Panc1 (cell line): ENCODE measurements around the gene ATP13A2. TPM values are rescaled to one million over a fixed set of nuclear protein-coding genes. Genes with fewer than 3 reads are reported as not detected.

ENCODE experiments used
- ATAC-seq: fragments of 200-7000 bp; cut with Tn5 transposase; 2 replicates; pipeline ENCODE4 v1.9.1; 2020; ENCODE audit warnings: mild to moderate bottlenecking, moderate library complexity
- BruUV-seq: library from RNA; stranded (reverse); fragments of 400-500 nt; replicated peaks from 2 replicates; lab custom pipeline; 2021; lab: Mats Ljungman, UMichigan
- CTCF ChIA-PET: fragments of 300-600 bp; sonication (Branson Sonifier 250); formaldehyde crosslinking; loops from one replicate; lab custom pipeline; 2022; ENCODE audit warnings: antibody characterized with exemption; lab: Charles Lee
- POLR2A ChIA-PET: fragments of 300-600 bp; sonication (Branson Sonifier 250); formaldehyde crosslinking; loops from one replicate; lab custom pipeline; 2022; ENCODE audit warnings: antibody characterized with exemption; lab: Charles Lee
- DNase-seq: peaks from one replicate; pipeline ENCODE4 v3.0.0-alpha.2; 2010; ENCODE audit warnings: low read depth, low spot score
- H3K27ac ChIP-seq: 2 replicates; pipeline ENCODE4 v1.5.1; 2011; ENCODE audit warnings: mild to moderate bottlenecking, low read length, inconsistent platforms
- H3K27me3 ChIP-seq: fragments of 200-500 bp; sonication (Bioruptor generic); 2 replicates; pipeline ENCODE4 v1.6.0; 2014; ENCODE audit warnings: low read length, inconsistent platforms; ENCODE audit not compliant: control insufficient read depth, insufficient read depth
- H3K36me3 ChIP-seq: fragments of 200-500 bp; sonication (Bioruptor generic); 2 replicates; pipeline ENCODE4 v1.5.1; 2014; ENCODE audit warnings: inconsistent platforms, mild to moderate bottlenecking, low read length, moderate library complexity; ENCODE audit not compliant: control insufficient read depth, insufficient read depth
- H3K4me1 ChIP-seq: 2 replicates; pipeline ENCODE4 v1.5.1; 2011; ENCODE audit warnings: inconsistent platforms, mild to moderate bottlenecking, low read length, moderate library complexity; ENCODE audit not compliant: control insufficient read depth, insufficient read depth
- H3K4me3 ChIP-seq, 2 experiments: 2 replicates each; pipeline ENCODE4 v1.5.1; 2011 to 2012; ENCODE audit warnings: low read depth in 2 of 2, low read length in 2 of 2, mild to moderate bottlenecking in 2 of 2, inconsistent platforms in 1 of 2, moderate library complexity in 1 of 2
- H3K9me3 ChIP-seq: fragments of 200-500 bp; sonication (Bioruptor generic); 2 replicates; pipeline ENCODE4 v1.5.1; 2014; ENCODE audit warnings: low read depth, mild to moderate bottlenecking, inconsistent platforms, low read length, moderate library complexity; ENCODE audit not compliant: control insufficient read depth, insufficient read depth
- CTCF ChIP-seq: fragments of 450-650 bp; IDR thresholded peaks from 2 replicates; pipeline ENCODE4 v1.5.1; 2017; ENCODE audit warnings: mild to moderate bottlenecking
- POLR2AphosphoS5 ChIP-seq: IDR thresholded peaks from 2 replicates; pipeline ENCODE4 v1.6.1; 2012; ENCODE audit warnings: mild to moderate bottlenecking, low read depth, low read length, moderate library complexity
- REST ChIP-seq, 2 experiments: IDR thresholded peaks; 2 replicates each; pipeline ENCODE4 v1.6.1; 2011 to 2012; ENCODE audit warnings: low read depth in 2 of 2, control low read depth in 1 of 2, low read length in 1 of 2, mild to moderate bottlenecking in 1 of 2, moderate library complexity in 1 of 2; ENCODE audit not compliant: insufficient read depth in 1 of 2
- SIN3A ChIP-seq: IDR thresholded peaks from 2 replicates; pipeline ENCODE4 v1.6.1; 2012; ENCODE audit warnings: low read depth, mild to moderate bottlenecking, low read length, moderate library complexity, borderline replicate concordance; ENCODE audit not compliant: insufficient read depth
- TCF7L2 ChIP-seq: IDR thresholded peaks from 2 replicates; pipeline ENCODE4 v1.6.1; 2011; ENCODE audit warnings: mild to moderate bottlenecking, low read depth, low read length, inconsistent platforms
- in situ Hi-C: cut with HindIII; loops from 2 replicates; pipeline ENCODE4 v1.10.0; 2016; ENCODE audit warnings: low sequenced_read_pairs, low pct_unique_long_range_greater_than_20kb
- intact Hi-C: fragments of 100-400 bp; cut with micrococcal nuclease; formaldehyde crosslinking; loops from one replicate; pipeline ENCODE4 v1.10.0; 2022; ENCODE audit not compliant: unreplicated experiment
- total RNA-seq: library from RNA; stranded (reverse); gene quantifications from one replicate; pipeline ENCODE4 v1.2.1, GENCODE V29; 2021; ENCODE audit not compliant: unreplicated experiment

Gene ATP13A2
- total RNA-seq, 1 experiment from 2014 or later: 49.9 TPM

DNA sequence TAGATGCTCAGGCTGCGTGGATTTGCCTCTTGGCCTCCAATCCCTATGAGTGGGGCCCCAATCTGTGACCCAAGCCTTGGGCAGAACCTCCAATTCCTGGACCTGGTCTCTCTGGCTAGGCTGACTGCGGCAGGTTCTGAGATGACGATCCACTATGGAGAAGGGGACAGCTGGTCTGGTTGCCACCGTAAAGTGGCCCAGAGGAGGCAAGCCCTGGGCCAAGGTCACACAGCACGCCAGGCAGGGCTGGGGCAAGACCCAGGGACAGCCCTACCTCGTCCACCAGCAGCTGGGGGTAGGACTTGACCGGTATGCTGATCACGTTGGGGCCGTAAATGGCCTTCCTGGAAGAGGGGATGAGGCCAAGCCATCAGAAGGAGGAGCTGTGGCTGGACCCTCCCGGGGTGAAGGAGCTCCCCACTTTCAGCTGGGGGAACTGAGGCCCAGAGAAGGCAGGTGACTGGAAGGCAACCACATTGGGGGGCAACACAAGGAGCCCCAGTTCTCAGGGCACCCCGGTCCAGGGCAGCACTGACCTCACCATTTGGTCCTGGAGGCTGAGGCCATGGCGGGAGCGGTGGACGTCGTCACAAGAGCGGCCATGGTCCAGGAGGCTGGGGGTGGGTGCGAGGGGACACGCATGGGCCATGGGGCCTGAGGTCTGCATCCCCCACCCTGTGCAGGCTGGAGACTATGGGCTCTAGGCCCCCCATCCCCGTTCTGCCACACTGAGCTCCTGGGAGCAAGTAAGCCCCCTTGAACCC lies 9.8 kb downstream of the ATP13A2 start:
- Histone ChIP-seq H3K27ac (no peak overlapping the region), H3K27me3 (no peaks in the 10 kb centered on the region), H3K4me1 (no peaks in the 10 kb centered on the region), H3K4me3 (no peak overlapping the region), H3K9me3 (no peaks in the 10 kb centered on the region), H3K36me3 (no peaks in the 10 kb centered on the region)
- ChIA-PET CTCF (no interaction called here), POLR2A (no interaction called here)
- intact Hi-C loops (no loop called here), in situ Hi-C loops (no loop called here)
- no peak for ATAC-seq
- no TSS peak for BruUV-seq
- TF ChIP-seq REST (IDR thresholded peaks at IDR 0.05; ENCODE audit: insufficient read depth in 1 of 2, low read depth in 2 of 2, low read length in 1 of 2) (no peak), CTCF (no peak), TCF7L2 (no peak), SIN3A (no peak), POLR2AphosphoS5 (no peak)
- no peak for DNase-seq

GRCh38 chr1:16999863-17000262 lies 11.9 kb downstream of the ATP13A2 start:
- ChIA-PET CTCF (interaction anchor here (0.5 to 0.6 kb wide), 3 partner anchors 10 to 607 kb away, joined by 3 to 4 read pairs (median 4); no protein-coding TSS in a partner anchor), POLR2A (no interaction called here)
- Histone ChIP-seq H3K4me1 (no peaks in the 10 kb centered on the region), H3K9me3 (no peaks in the 10 kb centered on the region), H3K4me3 (no peak overlapping the region), H3K27me3 (no peaks in the 10 kb centered on the region), H3K36me3 (no peaks in the 10 kb centered on the region), H3K27ac (no peak overlapping the region)
- intact Hi-C loops: no loop called here
- ATAC-seq (no peak), DNase-seq (no peak)
- no TSS peak for BruUV-seq
- TF ChIP-seq CTCF: no peak
- no peak for TF ChIP-seq SIN3A
- no peak for TF ChIP-seq REST (IDR thresholded peaks at IDR 0.05; ENCODE audit: insufficient read depth in 1 of 2, low read depth in 2 of 2, low read length in 1 of 2)
- no peak for TF ChIP-seq TCF7L2
- TF ChIP-seq POLR2AphosphoS5: no peak
- in situ Hi-C loops: no loop called here
